GM21786 (cell line): Measurements from ENCODE around the gene MAD2L2.

ENCODE experiments used
- ATAC-seq: cut with Tn5 transposase; IDR thresholded peaks from one replicate; pipeline ENCODE4 v1.9.1; 2021; ENCODE audit not compliant: unreplicated experiment

MAD2L2 gene

DNA sequence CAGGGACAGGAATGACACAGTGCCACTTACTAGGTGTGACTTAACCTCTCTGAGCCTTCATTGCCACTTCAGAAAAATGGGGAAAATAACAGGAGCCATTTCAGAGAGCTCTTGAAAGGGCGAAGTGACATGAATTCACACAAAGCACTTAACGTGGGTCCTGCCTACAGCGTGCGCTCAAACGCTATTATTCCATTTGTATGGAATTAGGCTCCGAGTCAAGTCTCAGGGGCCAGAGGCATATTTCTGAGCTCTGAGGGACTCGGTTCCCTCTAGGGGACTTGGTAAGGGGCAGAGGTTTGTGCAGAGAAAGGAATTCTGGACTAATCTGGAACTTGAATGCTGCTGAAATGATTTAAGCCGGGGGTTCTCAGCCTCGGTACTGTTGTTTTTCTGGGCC lies 24.6 kb upstream of the MAD2L2 start:
- ATAC-seq: no peak

DNA sequence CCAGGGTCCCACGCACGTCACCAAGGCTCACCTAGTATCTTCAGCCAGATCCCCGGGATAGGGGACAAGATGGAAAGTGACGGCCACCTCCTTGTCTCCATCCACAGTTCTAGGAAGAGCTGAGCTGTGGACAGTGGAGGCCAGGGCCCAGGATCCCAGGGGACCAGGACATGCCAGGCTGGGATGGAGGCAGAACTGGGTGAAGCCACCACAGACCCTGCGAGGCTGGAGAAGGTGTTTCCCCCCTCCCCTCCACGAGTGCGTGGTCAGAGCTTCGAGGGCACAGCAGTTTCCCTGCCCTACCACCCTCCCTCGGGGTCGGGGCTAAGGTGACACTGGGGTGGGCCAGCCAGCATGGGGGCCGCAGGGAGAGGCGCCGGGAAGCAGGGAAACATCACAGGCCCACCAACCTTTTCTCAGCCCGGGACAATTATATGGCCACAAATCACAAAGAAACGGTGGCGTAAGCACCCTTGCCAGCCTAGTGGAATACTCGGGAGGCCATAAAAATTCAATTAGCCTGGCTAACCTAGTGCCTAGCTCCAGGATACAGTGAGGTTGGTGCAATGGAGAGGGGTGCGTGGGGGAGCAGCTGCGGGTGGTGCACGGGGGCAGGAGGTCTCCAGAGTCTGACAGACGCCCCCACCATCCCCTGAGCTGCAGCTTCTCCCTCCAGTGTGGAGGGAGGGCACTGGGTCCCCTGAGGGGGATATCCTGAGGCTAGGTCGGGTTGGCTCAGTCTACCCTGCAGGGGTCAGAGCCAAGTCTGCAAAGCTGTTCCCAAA lies 23.9 kb upstream of the MAD2L2 start:
- ATAC-seq: no peak

- no peak for ATAC-seq
These were observed 23.2 kb upstream of the MAD2L2 start for GRCh38 chr1:11704194-11704529.

DNA sequence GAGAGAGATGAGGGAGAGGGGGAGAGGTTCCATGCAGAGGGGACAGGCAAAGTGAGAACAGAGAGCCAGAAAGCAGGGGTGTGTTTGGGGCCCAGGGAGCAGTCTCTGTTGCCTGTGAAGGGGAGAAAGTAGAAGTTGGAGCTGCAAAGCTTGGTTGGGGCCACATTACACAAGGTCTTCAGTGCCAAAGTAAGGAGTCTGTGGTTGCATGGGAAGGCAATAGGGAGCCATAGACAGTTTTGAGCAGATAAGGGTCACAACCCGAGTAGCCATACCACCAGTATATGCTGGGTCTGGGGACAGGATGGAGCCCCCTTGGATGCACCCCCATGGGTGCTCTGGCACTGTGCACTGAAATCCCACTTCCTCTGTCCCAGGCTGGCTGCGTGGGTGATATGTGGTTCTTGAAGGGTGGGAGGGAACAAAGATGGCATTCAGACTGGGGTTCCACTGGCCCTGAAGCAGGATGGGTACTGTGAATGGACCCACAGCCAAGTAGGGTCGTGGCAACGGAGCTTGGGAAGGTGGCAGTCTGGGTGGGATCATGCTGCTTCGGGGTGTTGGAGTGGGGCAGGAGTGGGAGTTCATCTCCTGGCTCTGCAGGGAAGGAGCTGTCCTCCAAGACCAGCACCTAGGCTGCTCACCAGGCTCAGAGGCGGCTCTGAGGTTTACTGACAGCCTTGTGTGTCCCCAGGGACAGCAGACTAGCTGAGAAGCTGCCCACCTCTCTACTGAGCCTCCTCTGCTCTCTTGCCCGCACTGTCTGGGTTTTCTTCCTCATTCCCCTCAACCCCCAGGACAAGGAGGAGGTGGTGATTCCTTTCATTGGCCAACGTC lies 22.6 kb upstream of the MAD2L2 start:
- no peak for ATAC-seq

DNA sequence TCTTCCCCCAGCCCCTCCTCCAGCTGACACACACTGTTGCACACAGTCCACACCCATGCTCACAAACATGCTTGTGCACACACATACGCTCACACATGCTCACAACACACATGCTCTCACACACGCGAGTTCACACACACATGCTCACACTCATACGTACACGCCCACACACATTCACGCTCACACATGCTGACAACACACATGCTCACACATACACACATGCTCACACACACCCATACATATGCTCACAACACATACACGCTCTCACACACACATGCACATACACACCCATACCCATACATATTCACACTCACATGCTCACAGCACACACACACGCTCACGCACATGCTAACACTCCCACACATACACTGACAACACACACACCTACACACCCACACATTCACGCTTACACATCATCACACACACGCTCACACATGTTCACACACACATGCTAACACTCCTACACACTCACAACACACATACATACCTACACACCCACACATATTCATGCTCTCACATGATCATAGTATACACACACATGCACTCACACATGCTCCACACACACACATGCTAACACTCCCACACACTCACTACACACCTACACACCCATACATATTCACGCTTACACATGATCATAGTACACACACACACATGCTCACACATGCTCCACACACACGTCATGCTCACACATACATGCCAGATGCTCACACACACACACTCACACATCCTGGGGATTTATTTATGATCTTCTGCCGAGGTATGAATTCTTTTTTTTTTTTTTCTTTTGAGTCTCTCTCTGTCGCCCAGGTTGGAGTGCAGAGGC lies 21.2 kb upstream of the MAD2L2 start:
- no peak for ATAC-seq

- ATAC-seq: no peak
These were observed 20.6 kb upstream of the MAD2L2 start for GRCh38 chr1:11701551-11701961.

DNA sequence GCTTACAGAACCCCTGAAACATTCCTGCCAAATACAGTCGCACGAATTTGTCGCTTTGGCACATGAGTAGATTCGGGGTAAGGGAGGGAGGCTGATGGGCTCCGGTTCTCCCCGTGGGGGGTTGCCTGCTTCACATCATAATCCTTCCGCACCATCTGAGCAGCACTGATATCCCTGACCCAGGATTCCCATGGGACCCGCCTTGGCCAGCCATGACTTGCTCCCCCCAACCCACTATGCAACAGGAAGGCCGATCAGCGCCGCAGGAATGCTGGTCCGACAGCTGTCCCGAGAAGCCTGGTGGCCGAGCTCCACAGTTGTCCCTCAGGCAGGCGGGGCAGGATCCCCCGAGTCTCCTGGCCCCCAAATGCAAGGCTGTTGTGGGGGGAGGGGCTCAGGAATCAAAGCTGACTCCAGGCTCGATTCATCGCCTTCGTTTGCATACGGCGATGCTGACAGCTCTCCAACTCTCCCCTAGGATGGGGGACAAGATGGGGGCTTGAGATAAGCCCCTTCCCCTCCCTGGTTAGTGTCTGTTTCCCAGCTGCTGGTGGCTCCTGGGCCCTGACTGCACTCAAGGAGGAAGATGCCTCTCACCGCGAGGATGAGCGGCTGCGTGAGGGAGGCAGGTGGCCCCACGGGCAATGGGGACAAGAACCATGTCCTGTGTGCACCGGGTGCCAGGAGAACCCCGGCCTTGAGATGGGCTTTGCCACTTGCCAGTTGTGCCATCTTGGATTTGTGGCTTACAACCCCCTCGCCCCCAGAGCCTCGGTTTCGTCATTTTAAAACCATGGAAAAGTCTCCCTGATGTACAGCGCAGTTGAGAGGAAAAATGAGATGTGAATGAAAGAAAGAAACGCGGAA lies 19.9 kb upstream of the MAD2L2 start:
- ATAC-seq: no peak

- no peak for ATAC-seq
These were observed 16.9 kb upstream of the MAD2L2 start for GRCh38 chr1:11697893-11698210.

DNA sequence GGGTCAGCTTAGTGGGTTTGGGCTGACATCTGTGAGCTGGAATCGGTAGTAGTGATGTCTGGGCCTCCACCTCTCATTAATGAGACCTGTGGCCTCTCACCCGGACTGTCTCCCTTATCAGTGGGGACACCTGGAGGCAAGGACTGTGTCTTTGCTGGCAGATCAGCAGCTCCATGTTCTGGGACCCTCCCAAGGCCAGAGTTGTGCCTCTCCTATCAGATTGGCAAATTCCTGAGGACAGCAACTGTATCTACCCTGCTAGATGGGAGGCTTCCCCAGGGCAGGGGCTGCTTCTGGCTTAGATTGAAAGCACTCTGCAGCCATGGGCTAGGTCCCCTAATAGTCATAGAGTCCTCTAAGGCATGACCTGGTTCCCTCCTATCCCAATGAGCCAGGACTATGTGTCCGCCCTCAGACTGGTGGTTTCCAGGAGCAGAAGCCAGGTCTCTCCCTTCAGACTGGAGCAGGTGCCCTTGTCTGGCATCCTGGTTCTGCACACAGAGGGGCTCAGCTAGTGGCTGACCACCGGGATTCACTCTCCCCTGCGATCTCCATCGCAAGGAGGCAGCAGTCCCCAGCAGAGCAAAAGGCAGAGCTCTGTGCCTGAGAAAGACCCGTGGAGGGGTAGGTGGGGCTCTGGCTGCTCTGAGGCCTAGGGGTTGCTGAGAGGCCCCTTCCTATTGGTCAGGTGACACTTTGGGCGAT lies 16.4 kb upstream of the MAD2L2 start:
- no peak for ATAC-seq

- ATAC-seq: no peak
These were observed 14.9 kb upstream of the MAD2L2 start for GRCh38 chr1:11695861-11696260.

- no peak for ATAC-seq
These were observed 13.0 kb upstream of the MAD2L2 start for GRCh38 chr1:11693917-11694316.

DNA sequence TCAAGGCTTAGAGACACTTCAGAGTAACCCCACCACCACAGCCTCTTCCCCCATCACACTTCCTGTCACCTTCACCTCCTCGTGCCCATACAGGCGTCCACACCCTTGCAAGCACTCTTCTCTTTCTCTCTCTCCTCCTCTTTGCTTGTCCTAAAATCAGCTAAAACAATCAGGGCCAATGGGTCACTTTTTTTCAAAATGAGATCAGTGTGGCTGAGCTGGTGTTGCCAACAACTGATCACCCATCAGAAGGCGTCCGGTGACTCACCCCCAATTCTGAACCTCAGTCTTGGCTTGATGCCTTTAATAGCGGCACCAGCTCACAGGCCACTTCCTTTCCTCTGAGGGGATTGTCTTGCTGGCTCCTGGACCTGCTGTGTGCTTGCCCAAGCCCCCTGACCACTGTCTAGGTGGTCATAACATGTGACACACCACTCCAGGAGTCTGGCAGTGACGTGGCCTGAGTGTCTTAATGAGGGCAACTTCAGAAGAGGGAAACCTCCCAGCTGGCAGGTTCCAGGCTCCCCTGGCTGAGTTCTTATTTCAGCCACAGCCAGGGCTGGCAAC lies 12.2 kb upstream of the MAD2L2 start:
- no peak for ATAC-seq

DNA sequence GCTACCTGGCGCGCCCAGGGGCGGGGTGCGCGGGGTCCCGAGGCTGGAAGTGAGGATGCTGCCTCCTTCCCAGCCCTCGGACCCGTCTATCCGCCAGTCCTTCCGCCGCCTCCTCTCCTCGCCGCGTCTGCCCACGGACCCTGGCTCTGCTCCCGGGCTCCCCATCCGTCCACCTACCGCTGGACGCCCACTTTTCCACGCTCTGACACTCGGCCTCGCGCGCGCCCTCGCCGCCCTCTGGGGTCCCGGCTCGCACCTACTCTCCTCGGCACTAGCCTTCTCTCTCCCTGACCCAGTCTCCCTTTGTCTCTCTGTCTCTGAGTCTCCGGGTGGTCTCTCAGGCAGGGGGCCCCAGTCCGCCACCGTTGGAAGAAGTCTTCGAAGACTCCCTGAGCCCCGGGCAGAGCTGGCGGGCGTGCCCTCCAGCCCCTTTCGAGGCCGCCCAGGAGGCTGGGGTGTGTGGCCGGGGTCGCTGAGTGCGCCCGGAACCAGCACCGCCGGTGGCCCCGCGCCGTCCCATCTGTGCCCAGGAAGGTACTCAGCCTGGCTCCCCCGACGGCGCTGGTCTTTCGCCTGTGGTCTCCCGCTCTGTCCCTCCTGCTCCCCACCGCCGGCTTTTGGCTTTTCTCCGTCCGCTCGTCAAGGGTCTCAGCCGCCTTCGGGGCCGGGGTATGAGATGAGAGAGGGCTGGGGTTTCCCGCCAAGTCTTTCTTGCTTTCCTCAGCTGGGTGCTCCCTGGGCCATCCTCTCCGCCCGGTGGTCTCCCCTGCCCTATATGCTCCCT lies 11.2 kb upstream of the MAD2L2 start:
- no peak for ATAC-seq

- no peak for ATAC-seq
These were observed 10.5 kb upstream of the MAD2L2 start, which contains the start of gene DRAXIN for GRCh38 chr1:11691302-11691914. Gene DRAXIN (plus strand): TSS chr1:11691710. CDS start chr1:11706259, 14,549 bp downstream.

GRCh38 chr1:11690397-11691301 lies 9.7 kb upstream of the MAD2L2 start:
- ATAC-seq: no peak

GRCh38 chr1:11688506-11688905 lies 7.6 kb upstream of the MAD2L2 start:
- ATAC-seq: no peak

GRCh38 chr1:11685210-11685752 lies 4.3 kb upstream of the MAD2L2 start:
- ATAC-seq: no peak
